ENCODE results near the gene KANSL1.

DNA sequence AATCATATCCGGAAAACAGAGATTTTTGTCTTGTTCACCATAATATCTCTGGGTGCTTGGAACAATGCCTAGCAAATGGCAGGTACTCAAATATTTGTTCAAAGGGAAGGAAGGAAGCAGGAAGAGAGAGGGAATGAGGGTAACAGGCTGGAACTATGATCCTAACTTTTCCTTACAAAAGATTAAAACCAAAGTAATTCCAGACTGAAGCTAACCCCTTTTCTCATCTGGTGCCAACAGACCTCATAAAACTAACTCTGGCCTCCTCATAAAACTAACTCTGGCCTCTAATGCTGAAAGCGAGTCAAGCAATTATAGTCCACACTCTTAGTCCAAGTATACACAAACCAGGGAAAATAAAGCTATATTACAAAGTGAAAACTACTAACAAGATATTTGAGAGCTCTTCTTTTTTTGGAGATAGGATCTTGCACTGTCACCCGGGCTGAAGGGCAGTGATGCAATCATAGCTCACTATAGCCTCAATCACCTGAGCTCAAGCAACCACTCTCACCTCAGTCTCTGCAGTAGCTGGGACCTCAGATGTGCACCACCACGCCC lies 84.6 kb downstream of the KANSL1 start:
- TF ChIP-seq EZH2phosphoT487 (IDR thresholded peaks at IDR 0.05; ENCODE audit: low read depth, severe bottlenecking, unreplicated experiment) (no peak), EZH2 (IDR thresholded peaks at IDR 0.05; ENCODE audit: borderline replicate concordance) (no peak)
- TF ChIP-seq, protein P1, sequence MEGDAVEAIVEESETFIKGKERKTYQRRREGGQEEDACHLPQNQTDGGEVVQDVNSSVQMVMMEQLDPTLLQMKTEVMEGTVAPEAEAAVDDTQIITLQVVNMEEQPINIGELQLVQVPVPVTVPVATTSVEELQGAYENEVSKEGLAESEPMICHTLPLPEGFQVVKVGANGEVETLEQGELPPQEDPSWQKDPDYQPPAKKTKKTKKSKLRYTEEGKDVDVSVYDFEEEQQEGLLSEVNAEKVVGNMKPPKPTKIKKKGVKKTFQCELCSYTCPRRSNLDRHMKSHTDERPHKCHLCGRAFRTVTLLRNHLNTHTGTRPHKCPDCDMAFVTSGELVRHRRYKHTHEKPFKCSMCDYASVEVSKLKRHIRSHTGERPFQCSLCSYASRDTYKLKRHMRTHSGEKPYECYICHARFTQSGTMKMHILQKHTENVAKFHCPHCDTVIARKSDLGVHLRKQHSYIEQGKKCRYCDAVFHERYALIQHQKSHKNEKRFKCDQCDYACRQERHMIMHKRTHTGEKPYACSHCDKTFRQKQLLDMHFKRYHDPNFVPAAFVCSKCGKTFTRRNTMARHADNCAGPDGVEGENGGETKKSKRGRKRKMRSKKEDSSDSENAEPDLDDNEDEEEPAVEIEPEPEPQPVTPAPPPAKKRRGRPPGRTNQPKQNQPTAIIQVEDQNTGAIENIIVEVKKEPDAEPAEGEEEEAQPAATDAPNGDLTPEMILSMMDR (IDR thresholded peaks at IDR 0.05; ENCODE audit: poor library complexity), result no peak

All from hepatocyte (in vitro differentiated cells).